ENCODE data around the gene PTPRM.

GRCh38 chr18:8139891-8140406 lies 572.8 kb downstream of the PTPRM start:
- TF ChIP-seq, protein P1, sequence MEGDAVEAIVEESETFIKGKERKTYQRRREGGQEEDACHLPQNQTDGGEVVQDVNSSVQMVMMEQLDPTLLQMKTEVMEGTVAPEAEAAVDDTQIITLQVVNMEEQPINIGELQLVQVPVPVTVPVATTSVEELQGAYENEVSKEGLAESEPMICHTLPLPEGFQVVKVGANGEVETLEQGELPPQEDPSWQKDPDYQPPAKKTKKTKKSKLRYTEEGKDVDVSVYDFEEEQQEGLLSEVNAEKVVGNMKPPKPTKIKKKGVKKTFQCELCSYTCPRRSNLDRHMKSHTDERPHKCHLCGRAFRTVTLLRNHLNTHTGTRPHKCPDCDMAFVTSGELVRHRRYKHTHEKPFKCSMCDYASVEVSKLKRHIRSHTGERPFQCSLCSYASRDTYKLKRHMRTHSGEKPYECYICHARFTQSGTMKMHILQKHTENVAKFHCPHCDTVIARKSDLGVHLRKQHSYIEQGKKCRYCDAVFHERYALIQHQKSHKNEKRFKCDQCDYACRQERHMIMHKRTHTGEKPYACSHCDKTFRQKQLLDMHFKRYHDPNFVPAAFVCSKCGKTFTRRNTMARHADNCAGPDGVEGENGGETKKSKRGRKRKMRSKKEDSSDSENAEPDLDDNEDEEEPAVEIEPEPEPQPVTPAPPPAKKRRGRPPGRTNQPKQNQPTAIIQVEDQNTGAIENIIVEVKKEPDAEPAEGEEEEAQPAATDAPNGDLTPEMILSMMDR (IDR thresholded peaks at IDR 0.05), result no peak
- no peak for TF ChIP-seq POLR2A (IDR thresholded peaks at IDR 0.05; ENCODE audit: low read length)
- TF ChIP-seq SMC3 (IDR thresholded peaks at IDR 0.05), result no peak
- no peak for TF ChIP-seq EP300 (IDR thresholded peaks at IDR 0.05)
